ENCODE data around the gene ZSWIM5.
"Not testable (repeated sequence)": the region's sequence is repeated elsewhere in the genome, so short reads cannot be mapped to it uniquely, and the experiment has no call there.

ZSWIM5 gene

DNA sequence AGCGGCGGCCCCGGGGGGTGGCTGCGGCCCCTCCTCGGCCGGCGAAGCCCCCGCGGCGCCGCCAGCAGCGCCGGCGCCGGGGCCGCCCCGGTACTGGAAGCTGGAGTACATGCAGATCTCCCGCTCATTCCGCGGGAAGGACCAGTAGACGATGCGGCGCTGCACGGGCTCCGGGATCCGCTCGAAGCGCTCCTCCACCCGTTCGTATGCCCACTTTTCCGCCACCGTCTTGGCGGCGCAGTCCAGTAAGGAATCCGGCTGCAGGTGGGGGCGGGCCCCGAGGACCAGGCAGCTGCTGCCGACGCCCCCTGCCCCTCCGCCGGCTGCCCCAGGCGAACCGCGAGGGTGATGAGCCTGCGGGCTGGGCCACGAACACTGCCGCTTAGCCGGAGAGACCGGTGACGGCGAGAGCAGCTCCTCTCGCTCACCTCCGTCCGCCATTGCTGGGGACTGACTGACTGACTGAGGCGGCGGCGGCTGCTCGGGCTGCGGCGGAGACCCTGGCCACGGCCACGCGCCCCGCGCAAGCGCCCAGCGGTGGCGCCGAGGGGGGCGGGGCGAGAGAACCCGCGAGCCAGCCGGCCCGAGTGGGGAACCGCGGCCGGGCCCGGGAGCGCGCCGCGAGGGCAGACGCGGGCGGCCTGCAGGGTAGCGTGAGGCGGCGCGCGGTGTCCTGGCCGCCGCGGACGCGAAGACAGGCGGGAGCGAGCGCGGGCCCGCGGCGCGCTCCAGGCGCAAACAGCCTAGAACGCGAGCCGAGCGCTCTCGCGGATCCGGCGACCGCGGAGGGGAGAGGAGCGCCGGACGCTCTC is at the start of gene ZSWIM5:
TSS of gene ZSWIM5 (minus strand) at position 696 of the 812 bp plus-strand sequence. CDS start at position 441, 255 bp downstream.
- DNase-seq = peak; percentile 72

GRCh38 chr1:45254490-45254889 is 48.1 kb upstream of the ZSWIM5 start:
- no peak for DNase-seq

- DNase-seq = no peak
Measured at GRCh38 chr1:45250544-45250943, 44.1 kb upstream of the ZSWIM5 start.

- DNase-seq = not testable (repeated sequence)
Measured at GRCh38 chr1:45248004-45248403, 41.6 kb upstream of the ZSWIM5 start.

- peak; percentile 21 for DNase-seq
Measured at GRCh38 chr1:45246760-45247159, 40.4 kb upstream of the ZSWIM5 start.

- not testable (repeated sequence) for DNase-seq
Measured at GRCh38 chr1:45246359-45246758, 40.0 kb upstream of the ZSWIM5 start.

DNA sequence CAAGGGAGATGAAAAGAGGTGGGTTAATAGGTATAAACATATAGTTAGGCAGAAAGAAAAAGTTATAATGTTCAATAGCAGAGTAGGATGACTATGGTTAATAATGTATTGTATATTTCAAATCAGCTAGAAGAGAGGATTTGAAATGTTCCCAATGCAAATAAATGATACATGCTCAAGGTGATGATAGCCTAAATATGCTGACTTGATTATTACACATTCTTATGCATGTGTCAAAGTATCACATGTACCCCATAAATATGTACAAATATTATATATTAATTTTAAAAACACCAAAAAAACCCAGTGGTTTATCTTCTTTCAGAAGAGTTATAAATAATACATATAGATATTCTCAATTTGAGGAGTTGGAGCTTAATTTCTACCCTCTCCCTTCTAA is 38.3 kb upstream of the ZSWIM5 start:
- no peak for DNase-seq

- no peak for DNase-seq
Measured at GRCh38 chr1:45243476-45244343, 37.3 kb upstream of the ZSWIM5 start.

GRCh38 chr1:45238846-45239245 is 32.4 kb upstream of the ZSWIM5 start:
- no peak for DNase-seq

GRCh38 chr1:45236136-45236535 is 29.7 kb upstream of the ZSWIM5 start:
- no peak for DNase-seq

DNA sequence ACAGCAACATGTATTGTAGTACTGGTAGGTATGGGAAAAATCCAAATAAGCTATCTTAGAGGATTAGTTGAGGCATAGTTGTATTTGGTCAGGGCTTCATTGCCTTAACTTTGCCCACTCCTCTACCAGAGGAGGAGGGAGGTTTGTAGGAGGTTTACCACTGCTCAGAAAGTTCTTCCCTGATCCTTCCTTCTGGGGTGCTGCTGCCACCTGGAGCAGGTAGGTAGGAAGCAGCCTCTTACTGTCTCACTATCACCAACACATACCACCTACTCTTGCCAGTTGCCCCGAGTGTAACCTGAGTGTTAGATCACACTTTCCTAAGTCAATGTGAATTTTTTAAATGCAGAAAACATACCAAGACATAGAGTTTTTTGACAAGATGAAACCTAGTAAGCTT is 24.1 kb upstream of the ZSWIM5 start:
- DNase-seq = no peak

DNA sequence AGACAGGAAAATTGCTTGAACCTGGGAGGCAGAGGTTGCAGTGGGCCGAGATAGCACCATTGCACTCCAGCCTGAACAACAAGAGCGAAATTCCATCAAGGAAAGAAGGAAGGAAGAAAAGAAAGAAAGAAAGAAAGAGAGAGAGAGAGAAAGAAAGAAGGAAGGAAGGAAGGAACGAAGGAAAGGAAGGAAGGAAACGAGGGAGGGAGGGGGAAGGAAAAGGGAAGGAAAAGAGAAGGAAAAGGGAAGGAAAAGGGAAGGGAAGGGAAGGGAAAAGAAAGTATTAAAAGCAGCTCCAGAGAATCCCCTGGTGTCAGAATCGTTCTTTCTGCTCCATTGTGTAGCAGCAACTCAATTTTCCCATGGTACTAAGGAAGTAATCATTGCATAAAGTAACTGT is 19.2 kb upstream of the ZSWIM5 start:
- no peak for DNase-seq

DNA sequence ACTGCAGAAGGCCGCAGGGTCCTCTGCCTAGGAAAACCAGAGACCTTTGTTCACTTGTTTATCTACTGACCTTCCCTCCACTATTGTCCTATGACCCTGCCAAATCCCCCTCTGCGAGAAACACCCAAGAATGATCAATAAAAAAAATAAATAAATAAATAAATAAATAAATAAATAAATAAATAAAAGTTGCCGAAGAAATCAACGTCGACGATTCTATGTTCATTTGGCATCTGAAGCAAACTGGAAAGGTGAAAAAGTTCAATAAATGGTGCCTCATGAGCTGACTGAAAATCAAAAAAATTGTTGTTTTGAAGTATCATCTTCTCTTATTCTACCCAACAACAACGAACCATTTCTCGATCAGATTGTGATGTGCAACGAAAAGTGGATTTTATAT is 17.3 kb upstream of the ZSWIM5 start:
- not testable (repeated sequence) for DNase-seq

DNA sequence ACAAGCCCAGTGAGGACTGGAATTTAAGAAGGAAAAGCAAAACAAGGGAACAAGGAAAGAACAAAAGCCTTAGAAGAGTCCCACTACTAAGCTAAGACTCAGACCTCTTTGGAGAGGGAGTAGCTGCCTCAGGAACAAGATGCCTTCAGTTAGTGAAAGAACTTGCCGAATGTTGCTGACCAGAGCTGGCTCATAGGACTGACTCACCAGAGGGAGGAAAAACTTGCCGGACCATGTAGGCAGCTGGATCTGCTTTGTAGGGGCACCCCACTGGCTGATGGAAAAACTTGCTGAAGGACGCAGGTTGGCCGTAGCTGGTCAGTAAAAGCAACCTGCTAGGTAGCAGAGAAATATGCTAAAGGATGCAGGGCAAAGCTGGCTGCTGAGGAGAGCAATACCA is 15.3 kb upstream of the ZSWIM5 start:
- no peak for DNase-seq

DNA sequence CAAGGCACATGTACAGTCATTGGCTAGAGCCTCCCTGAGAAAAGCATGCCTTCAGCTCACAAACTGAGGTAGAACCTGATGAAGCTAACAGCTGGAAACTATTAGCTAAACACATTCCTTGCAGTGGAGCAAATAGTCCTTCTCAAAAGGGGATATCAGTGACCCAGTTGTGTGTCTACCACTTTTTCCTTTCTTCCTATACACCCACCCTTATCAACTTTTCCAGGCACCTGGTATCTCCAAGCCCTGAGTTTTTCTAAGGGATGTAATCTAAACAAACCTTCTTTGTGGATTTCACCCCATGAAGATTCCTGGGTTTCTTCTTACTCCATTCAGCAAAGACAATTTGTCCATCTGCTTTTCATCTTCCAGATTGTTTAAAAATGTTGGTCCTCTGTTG is 10.5 kb upstream of the ZSWIM5 start:
- no peak for DNase-seq

GRCh38 chr1:45216200-45216541 is 9.8 kb upstream of the ZSWIM5 start:
- no peak for DNase-seq

DNA sequence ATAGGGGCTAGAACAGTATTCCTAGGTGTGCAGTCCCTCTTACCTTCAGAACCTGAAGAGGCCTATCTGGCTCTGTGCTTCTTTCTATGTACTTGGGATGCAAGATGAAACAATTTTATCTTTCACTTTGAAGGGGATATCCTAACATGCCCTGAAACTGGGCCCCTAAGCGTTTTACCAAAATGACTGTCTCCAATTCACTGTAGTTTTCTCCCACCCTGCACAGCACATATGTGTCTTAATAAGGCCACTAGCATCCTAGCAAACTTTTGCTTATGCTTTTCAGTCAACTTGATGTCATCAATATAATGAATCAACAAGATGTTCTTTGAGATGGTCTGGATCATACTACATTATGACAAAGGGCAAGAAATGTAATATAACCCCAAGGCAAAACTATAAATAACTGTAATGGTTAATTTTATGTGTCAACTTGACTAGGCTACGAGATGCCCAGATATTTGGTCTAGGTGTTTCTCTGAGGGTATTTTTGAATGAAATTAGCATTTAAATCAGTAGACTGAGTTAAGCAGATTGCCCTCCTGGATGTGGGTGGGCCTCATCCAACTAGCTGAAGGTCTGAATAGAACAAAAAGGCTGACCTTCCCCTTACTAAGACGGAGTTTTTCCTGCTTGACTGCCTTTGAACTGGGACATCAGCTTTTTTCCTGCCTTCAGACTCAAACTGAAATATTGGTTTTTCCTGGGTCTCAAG is 9.2 kb upstream of the ZSWIM5 start:
- peak; percentile 17 for DNase-seq

GRCh38 chr1:45213892-45214291 is 7.5 kb upstream of the ZSWIM5 start:
- DNase-seq = no peak

GRCh38 chr1:45211076-45211475 is 4.7 kb upstream of the ZSWIM5 start:
- no peak for DNase-seq

GRCh38 chr1:45206808-45207623 is 611 bp upstream of the ZSWIM5 start:
- DNase-seq = no peak

GRCh38 chr1:45205011-45205909 is 1.1 kb downstream of the ZSWIM5 start:
- peak; percentile 10 for DNase-seq
